ENCODE measurements around the gene MARCO.

GRCh38 chr2:118937817-118938216, 4.2 kb upstream of the MARCO start:
- TF ChIP-seq CTCF (IDR thresholded peaks at IDR 0.05) = no peak
- TF ChIP-seq POLR2AphosphoS5 (IDR thresholded peaks at IDR 0.05) = no peak

Measured in prostate gland (tissue), 2 donors.